Central memory CD4-positive, alpha-beta T cell (primary cell): ENCODE results near the gene GPX2.

ENCODE experiments used
- DNase-seq: peaks from one replicate; pipeline ENCODE4 v3.0.0; 2022
- total RNA-seq, 3 experiments: gene quantifications; one replicate each; lab custom pipeline; 2026; lab: John Stamatoyannopoulos, UW

GPX2 gene
- 0 reads per million in 3 experiments for total RNA-seq

DNA sequence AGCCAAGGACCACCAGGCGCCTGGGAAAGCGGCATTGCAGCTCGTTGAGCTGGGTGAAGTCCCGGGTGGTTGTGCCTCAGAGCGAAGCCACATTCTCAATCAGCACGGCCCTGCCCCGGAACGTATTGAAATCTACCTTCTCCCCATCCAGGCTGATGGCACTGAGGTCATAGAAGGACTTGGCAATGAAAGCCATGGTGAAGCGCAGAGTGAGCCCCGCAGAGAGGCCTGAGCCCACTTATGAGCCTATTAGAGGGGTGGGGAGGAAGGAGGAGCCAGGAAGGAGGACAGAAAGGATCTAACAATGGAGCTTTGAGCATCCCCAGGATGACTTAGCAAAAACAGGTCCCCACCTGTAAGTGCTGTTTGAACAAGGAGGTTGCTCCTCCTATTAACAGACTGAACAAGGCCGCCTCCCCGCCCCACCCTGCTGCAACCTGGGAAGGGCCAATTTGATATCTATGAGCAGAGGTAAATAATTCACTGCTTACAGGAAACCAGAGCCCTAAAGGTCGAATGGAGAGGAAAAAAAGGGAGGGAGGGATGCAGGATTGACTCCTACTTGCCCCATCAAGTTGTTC is at the start of gene GPX2:
Gene GPX2 (minus strand): TSS at position 215 of the 581 bp plus-strand sequence. CDS start 19 bp downstream, at position 196.
- DNase-seq, result no peak

DNA sequence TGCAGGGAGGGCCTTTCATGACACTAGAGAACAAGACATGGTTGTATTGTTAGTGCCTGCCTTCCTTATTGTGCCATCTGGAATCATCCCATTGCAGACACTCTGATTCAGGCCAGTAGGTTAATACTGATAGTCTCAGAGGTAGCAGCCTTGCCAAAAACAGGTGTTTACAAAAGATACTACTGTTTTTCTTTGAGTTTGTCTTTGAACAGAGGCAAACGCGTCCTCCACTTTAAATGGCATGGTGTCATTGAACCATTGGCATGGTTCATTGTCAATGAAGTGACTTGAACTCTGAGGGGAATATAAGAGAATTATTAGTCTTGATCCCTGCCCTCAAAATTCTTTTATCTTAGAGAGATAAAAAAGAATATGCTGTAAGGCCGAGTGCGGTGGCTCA is 48.4 kb upstream of the GPX2 start:
- no peak for DNase-seq

DNA sequence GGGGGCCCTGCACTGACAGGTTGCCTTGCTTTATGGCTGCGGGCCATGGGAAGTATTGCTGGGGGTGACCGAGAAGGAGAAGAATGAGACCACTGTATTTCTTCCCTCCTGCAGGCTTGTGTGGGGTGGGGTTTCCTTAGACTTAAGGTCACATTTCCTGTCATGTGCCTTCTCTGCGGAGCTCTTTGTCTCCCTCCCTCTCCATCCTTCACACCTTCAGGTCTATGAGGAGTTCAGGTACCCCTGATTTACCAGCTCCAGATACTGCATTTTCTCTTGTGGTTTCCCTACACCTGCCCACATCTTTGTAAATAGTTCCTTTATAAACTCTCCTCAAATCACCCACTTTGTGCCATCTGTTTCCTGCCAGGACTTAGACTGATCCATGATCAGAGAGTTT is 47.8 kb upstream of the GPX2 start:
- DNase-seq, result peak; percentile 24

DNA sequence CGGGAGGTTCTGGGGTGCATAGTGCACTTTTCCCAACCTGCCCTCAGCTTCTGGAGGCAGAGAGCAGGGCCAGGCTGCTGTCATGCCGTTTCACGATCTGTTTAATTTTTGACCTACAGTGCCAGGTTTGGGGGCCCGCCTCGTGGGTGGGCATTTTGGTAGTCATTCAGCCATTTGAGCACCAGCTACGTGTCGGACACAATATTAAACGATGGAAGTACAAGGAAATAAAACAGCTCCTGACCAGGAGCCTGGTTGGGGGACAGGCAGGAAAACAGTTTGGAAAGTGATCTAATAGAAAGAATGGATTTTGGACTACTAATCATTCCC is 44.9 kb upstream of the GPX2 start:
- DNase-seq, result no peak

DNA sequence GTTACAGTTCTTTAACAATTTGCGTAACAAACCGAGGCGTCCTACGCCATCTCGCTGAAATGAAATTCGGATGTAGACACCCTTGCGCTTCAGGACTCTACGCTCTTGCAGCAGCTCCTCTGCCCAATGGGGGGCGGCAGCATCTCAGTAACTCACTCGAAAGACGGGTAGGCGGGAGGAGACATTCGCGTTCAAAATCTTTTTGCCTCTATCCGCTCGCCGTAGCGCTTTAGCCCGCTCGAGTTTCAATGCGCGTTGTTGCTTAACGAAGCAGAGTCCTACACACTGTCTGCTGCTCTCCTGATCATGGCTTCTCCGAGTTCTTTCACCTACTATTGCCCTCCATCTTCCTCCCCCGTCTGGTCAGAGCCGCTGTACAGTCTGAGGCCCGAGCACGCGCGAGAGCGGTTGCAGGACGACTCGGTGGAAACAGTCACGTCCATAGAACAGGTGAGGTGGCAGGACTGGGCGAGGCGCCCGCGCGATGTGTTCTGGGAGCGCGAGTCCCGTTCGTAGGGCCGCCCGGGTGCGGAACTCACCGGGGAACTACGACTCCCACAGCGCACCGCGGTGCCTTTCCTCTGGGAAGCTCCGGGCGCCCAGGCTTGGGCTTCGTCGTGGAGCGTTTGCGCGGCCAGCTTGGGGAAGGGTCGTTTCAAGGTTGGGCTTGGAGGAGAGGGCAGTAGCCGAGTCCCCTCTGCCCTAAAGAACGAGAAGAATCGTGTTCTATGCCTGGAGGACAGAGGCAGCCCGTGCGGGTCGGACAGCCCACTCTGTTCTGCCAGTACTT is 44.3 kb upstream of the GPX2 start, which contains the start of gene FNTB:
Gene FNTB (plus strand): TSS at position 248 of the 790 bp plus-strand sequence. CDS start 59 bp downstream, at position 307.
- peak; percentile 94 for DNase-seq

DNA sequence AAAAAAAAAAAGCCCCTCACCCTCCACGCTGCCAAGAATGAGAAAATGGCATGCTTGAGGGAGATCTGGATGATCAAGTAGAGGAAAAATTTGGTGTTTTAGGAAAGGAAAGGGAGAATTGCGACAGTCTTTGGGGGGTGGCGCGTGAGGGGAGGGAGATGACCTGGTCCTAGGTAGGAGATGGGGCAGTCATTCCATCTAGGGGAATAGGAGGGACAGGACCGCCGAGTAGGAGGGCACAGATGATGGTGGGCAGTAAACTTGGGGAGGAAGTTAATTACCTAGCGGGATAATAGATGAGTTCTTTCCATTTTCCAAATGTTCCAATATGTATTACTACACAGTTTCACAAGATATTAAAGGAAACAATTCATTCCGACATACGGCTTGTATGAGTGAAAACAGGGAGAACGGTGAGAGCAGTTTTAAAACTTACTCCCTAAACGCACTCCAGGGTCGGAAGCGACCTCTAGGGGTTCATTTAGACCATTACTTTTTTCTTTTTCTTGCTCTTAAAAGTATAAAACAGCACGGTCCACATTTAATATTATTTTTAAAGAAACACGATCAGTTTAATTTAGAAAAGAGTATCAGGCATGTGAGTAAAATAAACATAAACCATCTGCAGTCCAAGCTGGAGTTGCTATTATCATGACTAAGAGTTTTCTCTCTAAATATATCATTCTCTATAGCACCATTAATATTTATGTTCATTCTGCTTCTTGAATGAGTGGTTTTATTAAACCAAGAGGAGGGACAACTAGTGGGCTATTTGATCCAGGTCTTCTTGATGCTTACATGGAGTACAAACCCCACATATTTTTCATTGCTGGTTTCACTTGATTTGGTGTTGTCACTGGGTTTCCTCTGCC is 41.1 kb upstream of the GPX2 start:
- DNase-seq, result peak; percentile 54

DNA sequence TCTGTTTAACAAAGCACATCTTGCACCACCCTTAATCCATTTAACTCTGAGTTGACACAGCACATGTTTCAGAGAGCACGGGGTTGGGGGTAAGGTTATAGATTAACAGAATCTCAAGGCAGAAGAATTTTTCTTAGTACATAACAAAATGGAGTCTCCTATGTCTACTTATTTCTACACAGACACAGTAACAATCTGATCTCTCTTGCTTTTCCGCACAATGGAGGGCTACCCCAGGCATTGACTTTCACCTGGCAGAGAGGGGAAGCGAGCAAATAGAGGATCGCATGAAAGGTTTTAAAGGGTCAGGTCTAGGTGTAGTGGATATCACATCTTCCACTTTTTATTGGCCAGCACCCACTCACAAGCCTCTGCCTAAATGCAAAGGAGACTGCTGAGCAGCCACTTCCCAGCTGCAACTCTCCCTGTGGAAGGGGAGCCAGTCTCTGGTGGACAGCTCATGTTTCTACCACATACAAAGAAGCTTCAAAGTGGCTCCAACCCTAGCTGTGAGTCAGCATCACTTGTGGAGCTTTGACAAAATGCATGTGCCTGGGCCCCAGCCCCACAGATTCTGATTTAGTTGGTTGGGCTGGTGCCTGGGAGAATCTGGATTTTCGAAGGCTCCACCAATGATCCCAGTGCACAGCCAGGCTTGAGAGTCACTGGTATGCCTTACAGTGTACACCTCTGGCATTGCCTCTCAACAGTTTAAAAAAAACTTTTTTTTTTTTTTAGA is 37.0 kb upstream of the GPX2 start:
- no peak for DNase-seq

DNA sequence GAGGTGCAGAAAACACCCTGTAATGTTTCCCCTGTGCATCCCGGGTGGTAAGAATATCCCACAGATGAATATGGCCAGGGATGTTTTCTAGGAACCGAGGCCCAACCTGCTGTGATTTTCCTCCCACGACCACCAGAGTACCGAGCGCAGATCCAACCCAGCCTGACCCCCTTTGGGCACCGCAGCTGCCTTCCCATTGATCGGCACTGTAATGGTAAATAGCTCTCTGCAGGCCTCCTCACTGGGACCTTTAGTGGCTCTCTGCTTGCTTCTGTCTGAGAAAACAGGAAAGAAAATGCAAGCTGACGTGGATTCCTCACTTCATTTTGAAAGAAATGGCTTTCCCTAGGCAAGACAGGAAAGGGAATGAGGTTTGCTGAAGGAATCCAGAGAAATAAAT is 32.0 kb upstream of the GPX2 start:
- no peak for DNase-seq

DNA sequence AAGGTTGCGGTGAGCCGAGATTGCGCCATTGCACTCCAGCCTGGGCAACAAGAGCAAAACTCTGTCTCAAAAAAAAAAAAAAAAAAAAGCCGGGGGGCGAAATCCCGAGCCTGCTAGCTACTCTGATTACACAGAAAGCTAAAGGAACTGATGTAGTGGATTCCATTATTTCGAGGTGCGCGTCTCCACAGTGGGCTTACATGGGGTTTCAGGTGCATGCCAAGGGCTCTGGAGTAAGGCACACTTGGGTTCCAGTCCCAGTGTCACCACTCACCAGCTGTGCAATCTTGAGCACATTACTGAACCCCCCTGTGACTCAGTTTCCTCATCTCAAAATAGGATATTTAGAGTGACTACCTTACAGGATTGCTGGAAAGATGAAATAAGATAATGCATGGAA is 31.3 kb upstream of the GPX2 start:
- DNase-seq, result no peak

DNA sequence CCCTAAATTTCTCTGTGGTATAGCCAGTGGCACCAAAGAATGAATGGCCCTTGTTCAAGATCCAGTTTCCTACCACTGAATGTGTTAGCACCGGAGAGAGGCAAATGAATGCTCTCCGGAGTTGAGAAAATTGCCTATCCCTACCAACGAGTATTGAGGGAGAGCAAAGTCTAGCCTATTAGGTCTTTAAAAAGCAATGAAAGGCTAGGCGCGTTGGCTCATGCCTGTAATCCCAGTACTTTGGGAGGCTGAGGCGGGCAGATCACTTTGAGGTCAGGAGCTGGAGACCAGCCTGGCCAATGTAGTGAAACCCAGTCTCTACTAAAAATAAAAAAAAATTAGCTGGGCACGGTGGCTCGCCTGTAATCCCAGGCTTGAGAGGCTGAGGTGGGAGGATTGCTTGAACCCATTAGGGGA is 30.5 kb upstream of the GPX2 start:
- no peak for DNase-seq

DNA sequence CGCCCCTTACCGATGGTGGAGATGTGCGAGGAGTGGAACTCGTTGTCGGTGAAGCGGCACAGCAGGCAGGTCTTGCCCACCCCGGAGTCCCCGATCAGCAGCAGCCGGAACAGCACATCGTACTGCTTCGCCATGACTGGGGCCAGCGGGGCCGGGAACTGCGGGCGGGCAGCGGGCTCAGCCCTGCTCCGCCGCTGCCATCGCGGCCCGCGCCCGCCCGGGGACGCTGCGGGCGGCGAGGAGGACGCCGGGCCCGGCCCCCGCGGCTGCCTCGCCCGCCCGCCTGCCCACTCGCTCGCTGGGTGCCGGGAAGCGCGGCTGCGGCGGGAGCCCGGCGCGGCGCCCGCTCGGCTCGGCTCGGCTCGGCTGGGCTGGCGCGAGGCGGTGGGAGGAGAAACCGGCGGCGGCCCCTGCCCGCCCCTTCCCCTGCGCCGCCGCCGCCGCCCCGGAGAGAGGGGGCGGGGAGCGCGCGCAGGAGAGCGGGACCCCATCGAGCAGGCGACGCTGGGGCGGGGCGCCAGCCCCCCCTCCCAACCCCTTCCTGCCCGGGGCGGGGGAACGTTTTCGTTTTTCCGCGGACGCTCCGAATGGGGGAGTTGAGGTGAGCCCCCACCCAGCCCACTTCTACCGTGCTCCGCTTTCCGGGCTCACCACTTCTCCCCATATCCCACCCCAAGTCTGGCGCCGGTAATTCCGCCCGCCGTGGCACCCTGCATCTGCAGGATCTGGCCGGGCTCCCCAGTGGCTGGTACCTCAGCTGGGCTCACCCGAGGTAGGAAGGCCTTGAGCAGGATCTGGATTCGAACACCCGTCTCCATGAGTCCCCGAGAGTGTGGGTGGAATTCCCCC is 29.6 kb upstream of the GPX2 start, which contains the start of gene RAB15:
Gene RAB15 (minus strand): TSS at position 394 of the 849 bp plus-strand sequence. CDS start 260 bp downstream, at position 134.
- peak; percentile 33 for DNase-seq

DNA sequence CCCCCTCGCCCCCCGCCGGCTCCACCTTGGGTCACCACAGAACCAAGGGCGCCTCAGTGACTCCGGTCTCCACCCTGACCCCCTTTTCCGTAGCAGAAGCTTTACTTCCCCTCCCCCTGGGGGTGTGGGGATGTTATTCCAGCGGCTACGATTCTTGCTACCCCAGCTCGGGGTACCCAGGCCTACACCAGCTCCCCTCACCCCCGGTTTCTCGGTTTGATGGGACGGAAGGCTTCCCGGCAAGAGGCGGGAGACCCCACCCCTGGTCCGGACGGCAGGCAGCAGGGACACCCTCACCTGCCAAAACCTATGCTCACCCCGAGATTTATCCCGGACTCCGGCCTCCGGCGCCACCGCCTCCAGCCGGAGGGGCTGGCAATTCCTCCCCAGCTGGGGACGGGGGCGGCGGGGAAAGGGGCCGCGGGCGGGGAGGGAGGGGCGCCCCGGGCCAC is 29.0 kb upstream of the GPX2 start:
- no peak for DNase-seq

DNA sequence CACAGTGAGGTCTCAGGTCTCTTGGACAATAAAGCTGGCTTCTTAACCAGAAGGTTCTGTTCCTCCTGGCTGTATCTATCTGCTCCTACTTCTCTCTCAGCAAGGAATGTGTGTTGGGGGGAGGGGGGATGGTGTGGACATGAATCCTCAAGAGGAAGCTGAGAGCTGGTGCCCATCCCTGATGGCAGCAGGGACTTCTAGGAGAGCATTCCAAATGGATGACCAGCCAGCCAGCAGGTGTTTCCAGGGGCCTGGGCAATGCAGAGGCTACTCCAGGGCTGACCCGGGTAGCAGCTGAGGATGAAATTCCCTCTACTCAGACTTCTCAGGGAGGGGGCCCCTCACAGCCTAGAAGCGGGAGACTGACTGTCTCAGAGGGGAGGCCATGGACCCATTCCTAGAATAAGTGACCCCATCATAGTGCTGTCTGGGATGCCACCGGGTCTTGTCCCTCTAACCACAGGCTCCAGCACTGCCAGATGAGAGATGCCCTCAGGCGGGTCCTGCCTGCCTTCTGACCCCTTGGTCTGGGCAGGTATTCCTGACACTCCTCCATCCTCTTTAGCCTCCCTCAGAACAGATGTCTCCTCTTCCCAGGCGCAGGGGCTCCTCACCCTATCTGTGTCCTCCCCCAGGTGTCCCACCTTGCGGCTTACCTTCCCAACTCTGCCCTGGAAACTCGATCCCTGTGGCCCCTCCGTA is 28.4 kb upstream of the GPX2 start:
- no peak for DNase-seq

DNA sequence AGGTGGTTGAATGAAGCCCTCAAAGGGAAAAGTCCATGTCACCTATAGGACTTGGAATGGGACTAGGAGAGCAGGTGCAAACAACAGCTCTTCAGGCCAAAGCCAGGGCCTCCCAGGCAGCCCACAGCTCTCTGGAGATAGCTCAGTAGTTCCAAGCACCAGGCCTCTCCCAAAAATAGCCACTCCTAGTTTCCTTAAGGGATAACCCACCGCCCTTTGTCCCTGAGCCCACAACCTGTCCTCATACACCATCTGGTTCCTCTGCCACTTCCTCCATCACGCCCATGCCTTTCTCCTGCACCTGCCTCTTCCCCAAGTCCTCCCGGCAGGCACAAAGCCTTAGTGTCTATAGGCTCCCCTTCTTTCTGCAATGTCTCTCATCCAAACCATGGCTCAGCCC is 27.5 kb upstream of the GPX2 start:
- no peak for DNase-seq

DNA sequence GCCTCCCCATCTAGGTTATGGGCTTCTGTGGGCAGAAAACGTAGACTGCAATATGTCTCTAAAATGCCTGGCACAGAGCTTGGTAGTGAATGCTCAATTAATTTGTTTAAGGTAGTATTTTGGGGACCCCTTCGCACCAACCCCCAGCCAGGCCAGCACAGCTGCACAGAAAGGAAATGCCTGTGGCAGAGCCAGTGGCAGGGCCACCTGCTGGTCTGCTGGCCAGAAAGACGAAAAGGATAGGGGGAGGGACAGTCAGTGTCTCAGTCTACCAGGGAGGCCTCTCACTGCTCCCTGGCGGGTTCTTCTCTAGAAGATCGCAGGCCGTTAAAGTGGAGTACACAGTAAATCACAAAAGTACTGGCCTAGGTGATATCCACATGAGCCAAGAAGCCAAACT is 26.1 kb upstream of the GPX2 start:
- no peak for DNase-seq

DNA sequence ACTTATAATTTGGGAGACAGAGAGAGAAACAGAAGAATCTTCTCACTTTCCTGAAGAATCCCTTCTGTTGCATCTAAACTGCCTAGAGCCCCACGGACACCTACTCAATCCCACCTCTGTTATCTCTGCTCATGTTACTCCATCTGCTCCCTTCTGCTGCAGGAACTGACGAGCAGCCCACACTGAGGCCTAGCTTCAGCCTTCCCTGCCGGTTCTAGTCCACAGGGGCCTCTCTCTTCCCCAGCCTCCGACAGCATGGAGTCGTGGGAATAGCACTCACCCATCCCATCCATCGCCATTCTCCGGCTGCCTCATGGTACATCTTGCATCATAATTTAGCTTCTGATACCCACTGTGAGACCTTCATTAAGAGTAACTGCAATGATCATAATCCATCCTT is 25.6 kb upstream of the GPX2 start:
- DNase-seq, result no peak

DNA sequence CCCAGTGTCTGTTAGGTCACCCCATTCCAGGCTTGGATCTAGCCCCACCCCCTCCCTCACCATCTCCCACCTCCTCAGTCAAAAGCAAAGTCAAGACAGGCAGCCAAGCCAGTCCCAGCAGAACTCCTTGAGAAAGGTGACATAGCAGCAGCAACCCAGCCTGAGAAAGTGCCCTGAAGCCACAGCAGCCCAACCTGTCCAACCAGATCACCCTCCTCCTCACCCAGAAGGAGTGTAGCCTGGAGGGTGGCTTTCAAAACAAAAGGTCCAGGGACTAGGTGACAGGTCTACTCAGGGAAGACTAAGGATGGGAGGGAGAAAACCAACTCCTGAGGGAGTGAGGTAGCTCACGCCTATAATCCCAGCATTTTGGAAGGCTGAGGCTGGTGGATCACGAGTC is 24.4 kb upstream of the GPX2 start:
- no peak for DNase-seq

DNA sequence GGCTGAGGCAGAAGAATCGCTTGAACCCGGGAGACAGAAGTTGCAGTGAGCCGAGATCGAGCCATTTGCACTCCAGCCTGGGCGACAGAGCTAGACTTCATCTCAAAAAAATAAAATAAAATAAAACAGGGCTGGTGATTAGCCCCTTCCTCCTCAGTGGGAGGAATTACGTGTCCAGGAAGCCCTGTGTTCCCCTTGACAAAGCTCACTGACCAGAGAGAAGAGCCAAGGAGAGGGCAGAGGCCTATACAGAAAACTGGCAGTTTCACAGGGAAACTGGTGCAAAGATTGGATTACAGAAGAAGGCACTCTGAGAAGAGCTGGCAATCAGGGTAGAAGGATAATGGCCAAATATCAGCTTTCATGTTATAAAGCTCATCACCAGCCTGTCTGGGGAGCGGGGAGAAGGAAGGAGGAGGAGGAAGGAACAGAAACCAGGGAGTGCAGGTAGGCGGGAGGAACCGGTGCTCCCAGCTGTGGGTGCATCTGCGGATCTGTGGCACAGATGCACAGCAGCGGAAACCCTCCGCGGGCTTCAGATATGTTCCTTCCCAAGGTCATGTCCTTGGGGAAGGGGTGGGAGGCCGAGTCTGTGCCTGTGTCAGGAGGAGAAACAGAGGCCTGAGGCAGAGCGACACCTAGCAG is 22.9 kb upstream of the GPX2 start:
- no peak for DNase-seq

DNA sequence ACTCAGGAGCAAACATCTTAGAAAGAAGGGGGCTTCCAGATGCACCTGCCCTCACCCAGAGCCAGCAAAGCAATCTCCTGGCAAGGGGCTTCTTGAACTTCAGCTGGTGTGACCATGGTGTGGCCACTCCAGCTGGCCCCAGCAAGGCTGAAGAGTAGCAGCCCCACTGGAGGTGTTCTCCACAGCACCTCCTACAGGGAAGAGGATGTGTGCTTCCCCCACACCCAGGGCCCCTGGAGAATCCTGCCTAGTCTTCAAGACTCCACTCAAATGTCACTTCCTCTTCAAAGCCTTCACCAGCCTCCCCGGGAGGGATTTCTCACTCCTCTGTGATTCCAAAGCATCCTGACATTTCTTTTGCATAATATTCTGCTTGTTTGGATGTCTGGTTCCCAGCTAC is 21.1 kb upstream of the GPX2 start:
- no peak for DNase-seq

DNA sequence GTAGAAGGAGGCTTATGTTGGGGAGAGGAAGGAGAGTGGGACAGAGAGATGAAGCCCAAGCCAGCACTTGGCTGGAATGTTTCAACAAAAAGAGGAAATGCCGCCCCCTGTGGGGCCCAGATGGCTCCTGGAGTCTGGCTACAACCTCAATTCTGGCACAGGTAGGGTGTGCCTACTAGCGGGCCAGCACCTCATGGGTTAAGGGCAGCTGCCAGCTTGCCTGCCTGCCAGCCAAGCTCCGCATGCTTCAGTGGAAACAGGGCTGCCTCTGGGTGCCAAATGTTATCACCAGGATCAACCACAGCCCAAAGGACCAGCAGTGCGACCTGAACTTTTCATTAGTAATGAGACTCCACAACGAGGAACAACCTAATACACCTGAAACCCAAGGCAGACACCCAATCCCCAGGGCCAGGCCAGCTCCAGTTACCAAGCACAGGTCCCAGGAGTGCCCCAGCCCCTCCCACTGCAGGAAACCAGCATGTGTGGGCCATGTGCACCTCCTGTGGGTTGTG is 18.3 kb upstream of the GPX2 start:
- DNase-seq, result no peak
